ENCODE results near the gene RNF212B.
"Not testable (repeated sequence)": the region's sequence is repeated elsewhere in the genome, so short reads cannot be mapped to it uniquely, and the experiment has no call there.

Gene RNF212B

GRCh38 chr14:23227566-23227965, 10.2 kb upstream of the RNF212B start:
- ChIA-PET POLR2A (ENCODE audit: low non-redundant PET) (interaction anchor here (0.6 kb wide), 1 partner anchor 298 kb away, joined by 10 read pairs; no protein-coding TSS in a partner anchor), CTCF (interaction anchor here (0.7 to 1.0 kb wide), 2 partner anchors 41 to 106 kb away, joined by 4 to 5 read pairs; no protein-coding TSS in a partner anchor)
- H3K27ac ChIP-seq: no peak overlapping the region
- DNase-seq (ENCODE audit: low spot score): no peak
- TF ChIP-seq CTCF (conservative IDR thresholded peaks at IDR 0.05; ENCODE audit: low read depth): no peak

GRCh38 chr14:23228812-23229211, 8.9 kb upstream of the RNF212B start:
- no peak for TF ChIP-seq CTCF (conservative IDR thresholded peaks at IDR 0.05; ENCODE audit: low read depth)
- ChIA-PET POLR2A (ENCODE audit: low non-redundant PET) (no interaction called here), CTCF (no interaction called here)
- no peak overlapping the region for H3K27ac ChIP-seq
- DNase-seq (ENCODE audit: low spot score): no peak

DNA sequence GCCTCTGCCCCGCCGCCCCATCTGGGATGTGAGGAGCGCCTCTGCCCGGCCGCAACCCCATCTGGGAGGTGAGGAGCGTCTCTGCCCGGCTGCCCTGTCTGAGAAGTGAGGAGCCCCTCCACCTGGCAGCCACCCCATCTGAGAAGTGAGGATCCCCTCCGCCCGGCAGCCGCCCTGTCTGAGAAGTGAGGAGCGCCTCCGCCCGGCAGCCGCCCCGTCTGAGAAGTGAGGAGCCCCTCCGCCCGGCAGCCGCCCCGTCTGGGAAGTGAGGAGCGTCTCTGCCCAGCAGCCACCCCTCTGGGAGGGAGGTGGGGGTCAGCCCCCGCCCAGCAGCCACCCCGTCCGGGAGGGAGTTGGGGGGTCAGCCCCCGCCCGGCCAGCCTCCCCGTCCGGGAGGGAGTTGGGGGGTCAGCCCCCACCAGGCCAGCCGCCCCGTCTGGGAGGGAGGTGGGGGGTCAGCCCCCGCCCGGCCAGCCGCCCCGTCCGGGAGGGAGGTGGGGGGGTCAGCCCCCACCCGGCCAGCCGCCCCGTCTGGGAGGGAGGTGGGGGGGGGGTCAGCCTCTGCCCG, 5.4 kb upstream of the RNF212B start:
- CTCF ChIA-PET; H3K27ac ChIP-seq; DNase-seq (ENCODE audit: low spot score); POLR2A ChIA-PET (ENCODE audit: low non-redundant PET): not testable (repeated sequence)

DNA sequence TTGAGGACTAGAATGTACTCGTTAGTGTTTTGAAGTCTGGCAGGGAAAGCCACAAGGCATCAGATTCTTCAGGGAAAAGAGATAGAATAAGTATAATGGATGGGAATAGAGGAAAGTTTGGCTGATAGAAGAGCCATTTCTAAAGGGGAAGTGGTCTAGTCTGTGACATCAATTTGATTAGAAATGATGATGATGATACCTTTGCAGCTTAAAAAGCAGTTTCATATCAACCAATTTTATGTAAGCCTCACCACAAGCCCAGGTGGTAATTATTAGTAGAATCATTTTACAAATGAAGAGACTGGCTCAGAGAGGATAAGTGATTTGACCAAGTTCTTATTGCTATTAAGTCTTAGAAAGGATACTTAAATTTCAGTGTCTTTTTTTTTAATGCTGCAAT, 2.9 kb downstream of the RNF212B start:
- H3K27ac ChIP-seq: no peak overlapping the region
- CTCF ChIA-PET: no interaction called here
- TF ChIP-seq CTCF (conservative IDR thresholded peaks at IDR 0.05; ENCODE audit: low read depth): no peak
- POLR2A ChIA-PET (ENCODE audit: low non-redundant PET): no interaction called here
- DNase-seq (ENCODE audit: low spot score): no peak

GRCh38 chr14:23241061-23241715, 3.5 kb downstream of the RNF212B start:
- POLR2A ChIA-PET (ENCODE audit: low non-redundant PET); H3K27ac ChIP-seq; DNase-seq (ENCODE audit: low spot score): not testable (repeated sequence)
- CTCF ChIA-PET: interaction anchor here (0.6 kb wide), 1 partner anchor 255 kb away, joined by 5 read pairs; no protein-coding TSS in a partner anchor

DNA sequence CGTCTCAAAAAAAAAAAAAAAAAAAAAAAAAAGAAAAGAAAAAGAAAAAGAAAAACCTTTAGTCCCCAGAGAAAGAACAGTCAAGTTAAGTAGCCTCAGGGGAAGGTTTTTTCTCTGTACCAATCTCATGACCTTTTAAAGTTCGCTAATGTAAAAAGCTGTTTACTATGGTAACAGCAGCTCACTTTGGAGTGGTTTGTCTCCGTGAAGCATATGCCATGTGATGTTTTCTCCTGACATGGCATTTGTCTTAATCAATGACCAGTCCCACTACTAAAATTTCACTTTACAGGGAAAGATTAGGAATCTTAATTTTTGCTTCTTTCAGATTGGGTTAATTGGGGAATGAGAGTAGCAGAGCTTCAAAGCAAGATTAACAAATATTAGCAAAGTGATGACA, 4.3 kb downstream of the RNF212B start:
- POLR2A ChIA-PET (ENCODE audit: low non-redundant PET): no interaction called here
- CTCF ChIA-PET: interaction anchor here (0.5 to 0.6 kb wide), 2 partner anchors 76 to 256 kb away, joined by 3 to 5 read pairs; no protein-coding TSS in a partner anchor
- TF ChIP-seq CTCF (conservative IDR thresholded peaks at IDR 0.05; ENCODE audit: low read depth): no peak
- no peak for DNase-seq (ENCODE audit: low spot score)
- no peak overlapping the region for H3K27ac ChIP-seq

GRCh38 chr14:23243066-23243465, 5.3 kb downstream of the RNF212B start:
- ChIA-PET CTCF (no interaction called here), POLR2A (ENCODE audit: low non-redundant PET) (no interaction called here)
- DNase-seq (ENCODE audit: low spot score): no peak
- no peak for TF ChIP-seq CTCF (conservative IDR thresholded peaks at IDR 0.05; ENCODE audit: low read depth)
- no peak overlapping the region for H3K27ac ChIP-seq

All from RWPE1 (cell line).